Measurements from ENCODE around the gene SMOC2. TPM values are rescaled to one million over a fixed set of nuclear protein-coding genes. Genes with fewer than 3 reads are reported as not detected.

Gene SMOC2
- total RNA-seq, 1 donor = 0.36 TPM

DNA sequence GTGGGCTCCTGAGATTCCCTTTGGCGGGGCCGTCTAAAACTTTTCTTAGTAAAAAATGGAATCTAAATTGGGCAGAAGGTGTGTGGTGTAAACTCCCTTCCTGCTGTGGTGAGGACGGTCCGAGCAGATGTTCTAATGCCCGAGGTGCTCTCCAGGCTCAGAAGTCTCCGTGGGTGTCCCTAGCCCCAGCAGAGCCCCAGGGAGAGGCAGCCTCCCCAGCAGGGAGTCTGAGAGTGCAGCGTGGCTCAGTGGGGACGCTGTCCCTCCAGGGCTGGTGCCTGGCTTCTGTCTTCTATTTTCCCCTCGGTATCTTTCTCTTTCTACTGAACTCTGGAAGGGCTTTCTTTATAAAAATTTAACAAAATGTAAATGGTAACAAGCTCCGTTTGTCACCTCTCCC lies 208.2 kb downstream of the SMOC2 start:
- H3K36me3 ChIP-seq (ENCODE audit: insufficient read depth, low read length) = no peaks in the 10 kb centered on the region

GRCh38 chr6:168650671-168651111 lies 209.7 kb downstream of the SMOC2 start:
- no peak for TF ChIP-seq CTCF (IDR thresholded peaks at IDR 0.05; ENCODE audit: extremely low read depth, low read depth, low read length)
- H3K27ac ChIP-seq (ENCODE audit: low read depth, low read length) = no peak overlapping the region
- H3K4me3 ChIP-seq (ENCODE audit: insufficient read depth, low read length) = no peak overlapping the region

More for the DNA sequence above, 208.2 kb downstream of the SMOC2 start:
- H3K27ac ChIP-seq (ENCODE audit: low read depth, low read length) = no peak overlapping the region
- TF ChIP-seq CTCF (IDR thresholded peaks at IDR 0.05; ENCODE audit: extremely low read depth, low read depth, low read length) = no peak
- no peak overlapping the region for H3K4me3 ChIP-seq (ENCODE audit: insufficient read depth, low read length)
- no peak overlapping the region for H3K4me2 ChIP-seq (ENCODE audit: insufficient read depth, low read length)
- no peaks in the 10 kb centered on the region for H4K20me1 ChIP-seq (ENCODE audit: insufficient read depth, low read length)
- no peak for DNase-seq (ENCODE audit: insufficient read length, low spot score, missing footprints)
- no peaks in the 10 kb centered on the region for H3K79me2 ChIP-seq (ENCODE audit: insufficient read depth, low read length)
- no peaks in the 10 kb centered on the region for H3K4me1 ChIP-seq (ENCODE audit: insufficient read depth, low read length)
- H3K27me3 ChIP-seq (ENCODE audit: insufficient read depth, low read length) = no peaks in the 10 kb centered on the region
- H2AFZ ChIP-seq (ENCODE audit: low read length) = no peak overlapping the region
- H3K9me3 ChIP-seq (ENCODE audit: low read depth, low read length) = peaks cover 4% of the 10 kb centered on the region

DNA sequence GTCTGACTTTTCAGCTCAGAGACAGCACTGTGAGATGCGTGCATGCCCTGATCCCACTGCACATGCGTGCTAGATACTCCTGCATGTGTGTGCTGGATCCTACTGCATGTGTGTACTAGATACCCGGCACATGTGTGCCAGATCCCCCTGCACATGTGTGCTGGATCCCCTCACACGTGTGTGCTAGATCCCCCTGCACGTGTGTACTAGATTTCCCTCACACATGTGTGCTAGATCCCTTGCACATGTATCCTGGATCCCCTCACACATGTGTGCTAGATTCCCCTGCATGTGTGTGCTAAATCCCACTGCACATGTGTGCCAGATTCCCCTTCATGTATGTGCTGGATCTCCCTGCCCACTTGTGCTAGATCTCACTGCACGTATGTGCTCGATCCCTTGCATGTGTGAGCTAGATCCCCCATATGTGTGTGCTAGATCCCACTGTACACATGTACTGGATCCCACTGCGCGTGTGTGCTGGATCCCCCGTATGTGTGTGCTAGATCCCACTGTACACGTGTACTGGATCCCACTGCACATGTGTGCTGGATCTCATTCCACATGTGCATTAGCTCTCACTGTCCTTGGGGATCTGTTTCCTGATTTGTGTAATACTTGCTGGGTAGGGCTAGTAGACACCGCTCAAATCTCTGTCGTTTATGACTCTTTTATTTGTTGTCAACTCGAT lies 214.6 kb downstream of the SMOC2 start:
- no peak for TF ChIP-seq CTCF (IDR thresholded peaks at IDR 0.05; ENCODE audit: extremely low read depth, low read depth, low read length)
- H3K9me3 ChIP-seq (ENCODE audit: low read depth, low read length) = peaks cover 8% of the 10 kb centered on the region
- H3K4me1 ChIP-seq (ENCODE audit: insufficient read depth, low read length) = no peaks in the 10 kb centered on the region
- H3K4me3 ChIP-seq (ENCODE audit: insufficient read depth, low read length) = no peak overlapping the region
- H3K4me2 ChIP-seq (ENCODE audit: insufficient read depth, low read length) = no peak overlapping the region
- no peaks in the 10 kb centered on the region for H4K20me1 ChIP-seq (ENCODE audit: insufficient read depth, low read length)
- no peaks in the 10 kb centered on the region for H3K36me3 ChIP-seq (ENCODE audit: insufficient read depth, low read length)
- no peaks in the 10 kb centered on the region for H3K27me3 ChIP-seq (ENCODE audit: insufficient read depth, low read length)
- no peaks in the 10 kb centered on the region for H3K79me2 ChIP-seq (ENCODE audit: insufficient read depth, low read length)
- no peak overlapping the region for H2AFZ ChIP-seq (ENCODE audit: low read length)
- DNase-seq (ENCODE audit: insufficient read length, low spot score, missing footprints) = peak; percentile 46
- H3K27ac ChIP-seq (ENCODE audit: low read depth, low read length) = no peak overlapping the region

More at GRCh38 chr6:168650671-168651111, 209.7 kb downstream of the SMOC2 start:
- H3K9me3 ChIP-seq (ENCODE audit: low read depth, low read length) = peaks cover 8% of the 10 kb centered on the region
- H3K4me1 ChIP-seq (ENCODE audit: insufficient read depth, low read length) = no peaks in the 10 kb centered on the region
- H4K20me1 ChIP-seq (ENCODE audit: insufficient read depth, low read length) = no peaks in the 10 kb centered on the region
- no peaks in the 10 kb centered on the region for H3K79me2 ChIP-seq (ENCODE audit: insufficient read depth, low read length)
- no peak for DNase-seq (ENCODE audit: insufficient read length, low spot score, missing footprints)
- H2AFZ ChIP-seq (ENCODE audit: low read length) = no peak overlapping the region
- no peaks in the 10 kb centered on the region for H3K27me3 ChIP-seq (ENCODE audit: insufficient read depth, low read length)
- no peaks in the 10 kb centered on the region for H3K36me3 ChIP-seq (ENCODE audit: insufficient read depth, low read length)
- no peak overlapping the region for H3K4me2 ChIP-seq (ENCODE audit: insufficient read depth, low read length)

DNA sequence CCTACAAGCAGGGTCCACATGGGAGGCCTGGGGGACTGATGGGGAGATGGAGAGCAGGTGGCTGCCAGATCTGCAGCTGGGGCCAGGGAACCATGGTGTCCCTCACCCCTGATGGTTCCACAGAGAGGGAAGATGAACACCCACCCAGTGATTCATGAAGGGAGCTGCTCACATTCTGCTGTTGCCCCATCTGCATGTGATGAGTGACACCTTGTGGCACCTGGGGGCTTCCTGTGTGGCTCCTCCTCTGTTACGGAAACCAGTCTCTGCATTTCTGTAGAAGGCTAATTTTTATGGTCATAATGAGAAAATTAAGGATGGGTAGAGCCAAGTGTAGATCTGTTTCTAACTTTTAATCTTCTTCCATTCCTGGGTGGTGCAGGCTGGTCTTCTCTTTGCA lies 217.1 kb downstream of the SMOC2 start:
- TF ChIP-seq CTCF (IDR thresholded peaks at IDR 0.05; ENCODE audit: extremely low read depth, low read depth, low read length) = no peak
- DNase-seq (ENCODE audit: insufficient read length, low spot score, missing footprints) = no peak

More for the DNA sequence above, 217.1 kb downstream of the SMOC2 start:
- H3K4me3 ChIP-seq (ENCODE audit: insufficient read depth, low read length) = no peak overlapping the region
- no peak overlapping the region for H3K27ac ChIP-seq (ENCODE audit: low read depth, low read length)
- no peaks in the 10 kb centered on the region for H4K20me1 ChIP-seq (ENCODE audit: insufficient read depth, low read length)
- H3K4me1 ChIP-seq (ENCODE audit: insufficient read depth, low read length) = no peaks in the 10 kb centered on the region
- H3K4me2 ChIP-seq (ENCODE audit: insufficient read depth, low read length) = no peak overlapping the region
- H3K36me3 ChIP-seq (ENCODE audit: insufficient read depth, low read length) = no peaks in the 10 kb centered on the region
- no peaks in the 10 kb centered on the region for H3K79me2 ChIP-seq (ENCODE audit: insufficient read depth, low read length)
- no peak overlapping the region for H2AFZ ChIP-seq (ENCODE audit: low read length)
- H3K9me3 ChIP-seq (ENCODE audit: low read depth, low read length) = peaks cover 5% of the 10 kb centered on the region
- H3K27me3 ChIP-seq (ENCODE audit: insufficient read depth, low read length) = no peaks in the 10 kb centered on the region
